MCF 10A (cell line): ENCODE results near the gene HPS6. TPM values are rescaled to one million over a fixed set of nuclear protein-coding genes. Genes with fewer than 3 reads are reported as not detected.

Experiments used
- BruUV-seq: library from RNA; stranded (reverse); fragments of 400-500 nt; replicated peaks from 2 replicates; lab custom pipeline; 2021; lab: Mats Ljungman, UMichigan
- CTCF ChIA-PET: fragments of 300-600 bp; sonication (Branson Sonifier 250); formaldehyde crosslinking; extraction: SDS; loops from one replicate; lab custom pipeline; 2021; ENCODE audit warnings: antibody characterized with exemption, inconsistent platforms; lab: Yijun Ruan, JAX
- POLR2A ChIA-PET: fragments of 300-600, 350-650 bp; sonication (Branson Sonifier 250); formaldehyde crosslinking; extraction: SDS; loops from one replicate; lab custom pipeline; 2020; ENCODE audit warnings: antibody characterized with exemption, inconsistent platforms; lab: Yijun Ruan, JAX
- DNase-seq: peaks from one replicate; pipeline ENCODE4 v3.0.0-alpha.2; 2018; ENCODE audit not compliant: unreplicated experiment
- H3K27ac Mint-ChIP-seq: one replicate; pipeline ENCODE4 v1.8.0; 2022; ENCODE audit warnings: mild to moderate bottlenecking, low read depth, mixed read lengths; ENCODE audit not compliant: unreplicated experiment
- H3K27me3 Mint-ChIP-seq: one replicate; pipeline ENCODE4 v1.8.0; 2022; ENCODE audit warnings: mixed read lengths; ENCODE audit not compliant: insufficient read depth, unreplicated experiment
- H3K36me3 Mint-ChIP-seq: one replicate; pipeline ENCODE4 v1.8.0; 2022; ENCODE audit warnings: mild to moderate bottlenecking, moderate library complexity, mixed read lengths; ENCODE audit not compliant: insufficient read depth, unreplicated experiment
- H3K4me1 Mint-ChIP-seq: one replicate; pipeline ENCODE4 v1.8.0; 2022; ENCODE audit warnings: mixed read lengths; ENCODE audit not compliant: insufficient read depth, unreplicated experiment
- H3K4me3 Mint-ChIP-seq: one replicate; pipeline ENCODE4 v1.8.0; 2022; ENCODE audit warnings: mild to moderate bottlenecking, moderate library complexity, mixed read lengths; ENCODE audit not compliant: unreplicated experiment
- H3K9me3 Mint-ChIP-seq: one replicate; pipeline ENCODE4 v1.8.0; 2022; ENCODE audit warnings: mixed read lengths; ENCODE audit not compliant: unreplicated experiment
- CTCF ChIP-seq: fragments of 200-600 bp; IDR thresholded peaks from one replicate; pipeline ENCODE4 v1.8.0; 2022; ENCODE audit warnings: antibody characterized with exemption, mild to moderate bottlenecking; ENCODE audit not compliant: unreplicated experiment
- intact Hi-C: fragments of 100-400 bp; cut with micrococcal nuclease; formaldehyde crosslinking; loops from 2 replicates; pipeline ENCODE4 v1.14.1; 2022
- total RNA-seq: library from RNA; stranded (reverse); gene quantifications from 2 replicates; pipeline ENCODE4 v1.2.3, GENCODE V29; 2022

Gene HPS6
- total RNA-seq, 1 experiment from 2014 or later, result 15.0 TPM

- TF ChIP-seq CTCF, result no peak
- BruUV-seq, result no TSS peak
- Mint-ChIP-seq H3K27ac (no peak overlapping the region), H3K27me3 (no peaks in the 10 kb centered on the region), H3K9me3 (no peaks in the 10 kb centered on the region), H3K4me3 (no peak overlapping the region), H3K4me1 (no peaks in the 10 kb centered on the region), H3K36me3 (peaks cover 5% of the 10 kb centered on the region)
- peak; percentile 44 for DNase-seq
- ChIA-PET CTCF (interaction anchor here (0.7 to 3.8 kb wide), 5 partner anchors 11 to 210 kb away, joined by 3 to 21 read pairs (median 3); no protein-coding TSS in a partner anchor), POLR2A (interaction anchor here (1.7 to 5.9 kb wide), 2 partner anchors 10 to 13 kb away, joined by 6 to 33 read pairs; no protein-coding TSS in a partner anchor)
- intact Hi-C loops, result no loop called here
These were observed 36.0 kb downstream of the HPS6 start for GRCh38 chr10:102101152-102101551.

DNA sequence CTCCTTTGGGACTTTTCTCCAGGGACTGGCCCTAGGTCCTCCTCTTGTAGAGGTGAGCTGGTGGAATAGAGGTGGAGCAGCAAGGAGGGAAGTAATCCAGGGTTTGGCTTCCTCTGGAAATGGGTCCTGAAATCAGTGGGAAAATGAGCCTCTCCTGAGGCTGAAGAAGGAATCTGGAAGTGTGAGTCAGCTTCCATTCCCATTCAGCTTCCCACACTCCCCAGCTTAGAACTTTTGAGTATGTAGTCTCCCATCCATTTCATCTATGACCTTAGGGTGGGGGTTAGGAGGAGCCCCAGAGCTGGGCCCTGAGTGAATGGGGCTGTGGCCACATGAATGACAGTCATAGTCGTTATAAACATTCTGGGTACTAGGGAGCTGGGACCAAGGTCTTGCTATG, 37.3 kb downstream of the HPS6 start:
- Mint-ChIP-seq H3K9me3 (no peaks in the 10 kb centered on the region), H3K27ac (no peak overlapping the region), H3K27me3 (no peaks in the 10 kb centered on the region), H3K36me3 (peaks cover 11% of the 10 kb centered on the region), H3K4me3 (no peak overlapping the region), H3K4me1 (no peaks in the 10 kb centered on the region)
- DNase-seq, result no peak
- CTCF ChIA-PET, result interaction anchor here (0.6 to 3.8 kb wide), 6 partner anchors 9 to 455 kb away, joined by 3 to 21 read pairs (median 4); no protein-coding TSS in a partner anchor
- POLR2A ChIA-PET, result interaction anchor here (1.7 to 5.9 kb wide), 2 partner anchors 11 to 12 kb away, joined by 6 to 33 read pairs; no protein-coding TSS in a partner anchor
- intact Hi-C loops, result no loop called here
- TF ChIP-seq CTCF, result no peak
- BruUV-seq, result no TSS peak

GRCh38 chr10:102106998-102107397, 41.8 kb downstream of the HPS6 start:
- H3K4me3 Mint-ChIP-seq, result no peak overlapping the region
- H3K27ac Mint-ChIP-seq, result no peak overlapping the region
- H3K27me3 Mint-ChIP-seq, result no peaks in the 10 kb centered on the region
- peaks cover 30% of the 10 kb centered on the region for H3K36me3 Mint-ChIP-seq
- ChIA-PET CTCF (interaction anchor here (1.1 kb wide), 1 partner anchor 34 kb away, joined by 3 read pairs; no protein-coding TSS in a partner anchor), POLR2A (no interaction called here)
- intact Hi-C loops, result no loop called here
- H3K4me1 Mint-ChIP-seq, result no peaks in the 10 kb centered on the region
- no peak for TF ChIP-seq CTCF
- H3K9me3 Mint-ChIP-seq, result no peaks in the 10 kb centered on the region
- DNase-seq, result no peak
- BruUV-seq, result no TSS peak

- intact Hi-C loops, result no loop called here
- DNase-seq, result no peak
- BruUV-seq, result no TSS peak
- Mint-ChIP-seq H3K27me3 (no peaks in the 10 kb centered on the region), H3K4me1 (peaks cover 11% of the 10 kb centered on the region), H3K27ac (no peak overlapping the region), H3K9me3 (no peaks in the 10 kb centered on the region), H3K36me3 (peaks cover 35% of the 10 kb centered on the region), H3K4me3 (no peak overlapping the region)
- ChIA-PET CTCF (interaction anchor here (0.7 to 1.4 kb wide), 2 partner anchors 12 to 37 kb away, joined by 4 to 8 read pairs; no protein-coding TSS in a partner anchor), POLR2A (interaction anchor here (1.2 kb wide), 2 partner anchors 41 to 291 kb away, joined by 3 read pairs; no protein-coding TSS in a partner anchor)
- TF ChIP-seq CTCF, result no peak
These were observed 44.3 kb downstream of the HPS6 start for GRCh38 chr10:102109166-102110116.
